Frontal cortex (tissue), 4 donors: ENCODE data around the gene CNRIP1. TPM values are rescaled to one million over a fixed set of nuclear protein-coding genes. Genes with fewer than 3 reads are reported as not detected.
A peak's percentile ranks its signal among the peaks of the same experiment; 100 is the strongest.

ENCODE experiments used
- DNase-seq, 2 donors: peaks; one replicate each; pipeline ENCODE4 v3.0.0; 2012; ENCODE audit warnings: low spot score in 2 of 2
- FAIRE-seq: peaks from 2 replicates; lab custom pipeline; 2012; peaks lifted over from hg19 to GRCh38; lab: Jason Lieb, UNC
- total RNA-seq: library from RNA; depleted of rRNA; stranded (reverse); fragments of >200 nt; gene quantifications from one replicate; pipeline ENCODE4 v1.2.3, GENCODE V29; 2014
- donor health status: control.
- donor health status: control.
- donor health status: control.

The CNRIP1 gene
- total RNA-seq, 1 donor from 2014 or later, result 73.8 TPM

DNA sequence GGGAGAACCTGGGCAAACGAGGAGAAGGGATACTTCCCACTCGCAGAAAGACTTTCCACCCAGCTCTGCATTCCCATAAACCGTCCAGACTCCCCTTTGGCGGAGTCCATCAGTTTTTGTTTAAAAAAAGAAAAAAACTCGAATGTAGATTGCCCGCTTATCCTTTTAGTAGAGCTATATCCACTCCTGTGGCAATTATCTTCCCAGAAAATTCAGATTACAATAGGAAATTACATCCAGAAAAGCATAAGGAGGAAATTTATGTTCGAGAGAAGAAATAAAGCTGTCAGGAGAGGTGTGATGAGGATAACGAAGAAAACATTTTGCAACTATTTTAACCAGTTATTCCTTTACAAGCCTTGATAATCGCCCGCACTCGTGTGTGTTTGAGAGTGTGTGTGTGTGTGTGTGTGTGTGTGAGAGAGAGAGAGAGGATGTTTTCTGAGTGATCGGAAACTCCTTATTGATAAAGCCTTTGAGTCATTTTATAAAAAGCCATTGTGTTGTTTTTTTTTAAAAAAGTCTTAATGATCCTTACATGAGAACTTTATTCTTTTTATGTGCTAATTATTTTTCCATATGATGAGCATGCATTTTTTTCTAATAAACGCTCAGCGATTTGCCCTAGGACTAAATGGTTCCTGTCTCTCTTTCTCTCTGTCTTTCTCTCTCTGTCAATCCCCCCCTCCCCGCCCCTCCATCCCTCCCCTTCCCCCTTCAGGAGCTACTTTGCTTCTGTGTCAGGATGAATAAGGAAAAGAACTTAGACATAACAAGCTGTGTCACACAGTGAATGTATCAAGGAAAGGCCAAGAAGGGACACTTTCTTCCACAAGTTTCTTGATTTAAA, 66.3 kb downstream of the CNRIP1 start:
- DNase-seq (no peak), FAIRE-seq (no peak)

DNA sequence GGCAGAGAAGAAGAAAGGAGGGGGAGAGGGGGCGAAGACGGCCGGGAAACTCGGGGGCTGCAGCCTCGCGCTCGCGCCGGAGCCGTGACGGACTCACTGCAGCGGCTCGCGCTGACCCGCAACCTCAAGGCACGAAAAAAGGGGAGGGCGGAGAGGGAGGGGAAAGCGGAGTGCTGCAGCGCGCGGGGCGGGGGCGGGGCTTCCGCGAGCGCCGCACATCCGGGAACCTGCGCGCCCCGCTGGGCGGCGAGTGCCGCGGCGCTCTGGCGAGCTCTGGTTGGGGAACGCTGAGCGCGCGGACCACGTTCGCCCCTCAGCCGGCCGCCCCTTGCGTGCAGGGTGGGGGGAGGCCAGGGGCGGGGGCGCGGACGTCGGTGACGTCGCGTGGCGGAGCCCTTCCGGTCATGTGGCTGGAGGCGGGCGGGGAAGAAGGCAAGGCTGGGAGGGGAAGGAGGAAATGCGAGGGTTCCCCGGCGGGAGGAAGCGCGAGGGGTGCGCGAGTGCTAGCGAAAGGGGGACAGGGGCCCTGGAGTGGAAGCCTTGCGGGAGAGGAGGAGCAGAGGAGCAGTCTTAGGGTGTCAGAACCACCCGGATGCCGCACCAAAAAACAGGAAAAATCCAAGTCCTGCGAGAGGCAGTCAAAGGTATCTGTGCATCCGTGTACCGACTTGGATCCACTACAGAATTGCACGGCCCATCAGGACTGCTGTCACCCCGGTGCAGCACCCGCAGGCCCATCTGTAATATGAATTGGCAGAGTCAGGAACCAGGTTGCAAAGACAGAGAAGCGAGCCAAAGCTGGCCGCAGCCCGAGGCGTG, 67.1 kb downstream of the CNRIP1 start, which contains the start of gene PPP3R1:
Gene PPP3R1, minus strand, starts transcription at position 133 of the 819 bp plus-strand sequence. CDS start 405 bp downstream, outside the sequence.
- FAIRE-seq, result no peak
- peak; percentile 90 to 93 for DNase-seq

DNA sequence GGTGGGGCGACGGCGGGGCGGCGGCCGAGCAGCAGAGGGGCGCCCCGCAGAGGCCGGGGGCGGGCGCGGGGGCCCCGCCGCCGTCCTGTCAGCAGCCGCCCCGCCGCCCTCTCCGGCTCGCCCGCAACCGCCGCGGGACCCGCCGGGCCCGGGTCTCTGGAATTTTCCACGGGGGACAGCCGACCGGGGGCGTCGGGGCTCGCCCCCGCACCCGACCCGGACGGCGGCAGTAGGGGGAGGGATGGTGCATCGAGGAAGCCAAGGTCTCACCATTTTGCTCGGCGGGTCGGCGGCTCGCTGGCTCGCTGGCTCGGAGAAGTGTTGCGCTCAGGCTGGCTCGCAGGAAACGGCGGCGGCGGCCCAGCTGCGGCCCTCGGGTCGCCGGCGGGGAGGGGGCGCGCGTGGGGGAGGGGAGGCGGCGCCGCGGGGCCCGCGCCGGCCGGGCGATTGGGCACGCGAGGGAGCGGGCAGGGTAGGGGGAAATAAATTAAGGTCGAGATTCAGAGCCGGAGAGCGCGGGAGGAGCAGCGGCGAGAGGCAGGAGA, 67.8 kb downstream of the CNRIP1 start:
- DNase-seq, result peak; percentile 35 to 51
- no peak for FAIRE-seq

DNA sequence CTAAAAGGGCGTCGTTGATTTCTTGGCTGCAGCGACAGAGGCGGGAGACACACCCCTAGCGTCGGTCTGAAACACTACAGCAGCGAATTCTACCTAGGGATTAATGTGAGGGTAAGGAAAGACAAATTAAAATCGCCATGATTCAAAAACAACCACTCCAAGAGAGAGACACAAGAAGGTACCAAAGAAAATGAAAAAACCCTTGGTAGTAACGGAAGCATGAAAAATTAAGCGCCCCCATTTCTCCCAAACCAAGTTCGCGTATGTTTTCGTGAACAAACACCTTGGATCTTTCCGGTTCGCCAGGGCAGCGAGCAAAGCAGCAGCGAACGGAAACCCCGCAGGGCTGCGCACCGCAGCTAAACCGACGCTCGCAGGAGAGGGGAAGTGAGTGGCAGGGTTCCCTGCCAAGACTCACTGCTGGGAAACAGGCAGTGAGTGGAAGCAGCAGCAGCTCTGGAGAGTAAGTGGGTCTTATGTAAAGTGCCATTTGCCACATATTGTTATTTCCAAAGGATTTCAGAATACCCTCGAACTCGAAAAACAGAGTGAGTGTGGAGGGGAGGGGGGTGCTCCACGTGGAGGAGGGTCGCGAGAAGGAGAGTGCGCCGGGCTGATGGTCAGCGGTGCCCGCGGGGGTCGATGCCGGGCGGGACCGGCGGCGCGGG, 68.4 kb downstream of the CNRIP1 start:
- FAIRE-seq, result no peak

DNA sequence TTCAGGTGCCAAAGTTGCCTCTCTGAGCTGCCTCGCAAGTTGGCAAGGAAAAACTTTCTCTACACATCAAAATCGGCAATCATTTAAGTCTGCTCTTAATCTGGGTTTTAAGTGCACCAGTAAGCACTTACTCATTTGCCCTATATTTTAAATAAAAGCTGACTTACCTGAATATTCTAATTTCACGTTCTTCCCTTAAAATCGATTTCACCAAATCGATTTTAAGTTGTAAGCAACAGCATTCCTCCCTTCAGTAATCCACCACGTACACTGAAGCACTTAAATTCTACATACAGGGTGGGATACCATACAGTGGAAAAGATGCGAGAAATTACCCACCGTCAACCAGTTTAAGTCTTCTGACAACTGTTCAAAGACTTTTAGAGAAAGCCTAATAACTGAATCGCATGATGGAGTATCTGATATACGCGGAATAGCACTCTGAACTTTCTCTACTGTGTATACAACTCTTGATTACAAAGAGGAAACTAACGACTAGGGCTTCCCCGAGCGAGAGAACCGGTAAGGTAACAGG, 69.0 kb downstream of the CNRIP1 start:
- FAIRE-seq (no peak), DNase-seq (no peak)

More for the DNA sequence above, 68.4 kb downstream of the CNRIP1 start:
- peak; percentile 23 to 35 for DNase-seq

DNA sequence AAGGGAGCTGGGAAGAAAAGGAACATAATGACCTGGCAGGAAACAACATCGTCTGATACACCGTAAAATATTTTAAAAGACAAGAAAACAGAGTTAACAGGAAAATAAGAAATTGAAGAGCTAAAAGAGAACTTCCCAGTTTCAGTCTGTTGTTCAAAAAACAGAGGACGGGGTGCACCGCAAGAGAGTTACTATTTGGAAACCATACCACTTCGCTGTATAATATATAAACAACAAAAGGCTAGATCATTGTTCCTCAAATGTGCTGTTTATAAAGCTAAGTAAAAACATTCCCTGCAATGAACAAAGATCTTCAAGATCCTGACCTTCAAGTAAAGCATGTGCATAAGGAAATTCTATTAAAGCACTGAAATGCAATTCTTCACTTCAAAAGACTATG, 69.6 kb downstream of the CNRIP1 start:
- DNase-seq, result no peak
- FAIRE-seq, result no peak

DNA sequence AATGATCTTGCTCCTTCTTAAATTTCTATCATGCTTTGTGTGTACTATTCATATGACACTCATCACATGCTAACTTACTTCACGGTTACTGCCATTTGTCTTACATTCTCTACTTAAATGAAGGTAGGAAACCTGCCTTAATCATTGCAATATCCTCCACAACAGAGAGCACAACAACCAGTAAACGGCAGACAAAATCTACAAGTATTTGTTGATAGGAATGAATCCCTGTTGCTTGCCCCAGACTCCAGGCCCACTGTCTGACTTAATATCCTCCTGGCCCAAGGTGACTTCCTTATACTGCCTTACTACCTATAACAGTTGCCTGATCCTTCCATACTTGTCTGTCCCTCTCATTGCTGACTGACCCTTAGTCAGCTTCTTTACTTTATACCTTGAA, 70.9 kb downstream of the CNRIP1 start:
- DNase-seq (no peak), FAIRE-seq (no peak)

DNA sequence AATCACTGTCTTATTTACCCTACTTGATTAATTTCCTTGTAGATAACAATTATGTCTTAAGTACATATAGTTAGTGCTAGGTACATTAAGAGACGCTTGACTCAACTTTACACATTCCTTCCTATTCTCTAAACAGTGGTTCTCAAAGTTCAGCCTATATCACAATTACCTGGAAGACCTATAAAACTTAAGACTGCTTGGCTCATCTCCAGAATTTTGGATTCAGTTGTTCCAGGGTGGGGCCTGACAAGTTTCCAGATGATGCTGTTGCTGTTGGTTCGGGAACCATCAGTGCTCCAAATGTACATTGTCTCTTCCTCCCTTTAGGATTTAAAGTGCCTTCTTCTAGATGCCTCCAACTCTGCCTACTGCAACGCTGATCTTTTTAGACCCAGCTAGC, 71.4 kb downstream of the CNRIP1 start:
- FAIRE-seq, result no peak

DNA sequence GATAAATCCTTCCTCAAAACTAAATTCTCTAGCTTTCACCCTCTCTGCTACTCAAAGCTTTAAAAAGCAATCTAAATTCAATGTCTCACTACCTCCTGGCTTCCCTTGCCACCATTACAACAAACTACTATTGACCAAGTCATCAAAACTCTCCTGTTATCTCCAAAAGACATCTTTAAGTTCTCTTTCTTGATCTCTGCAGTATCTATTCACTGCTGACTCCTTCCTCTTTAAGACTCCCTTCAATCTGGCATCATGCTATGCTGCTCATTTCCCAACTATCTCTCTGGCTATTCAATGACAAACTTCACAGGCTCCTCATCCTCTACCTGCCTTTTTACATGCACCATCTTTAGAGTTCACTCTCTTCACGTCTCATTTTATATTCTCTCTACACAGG, 73.4 kb downstream of the CNRIP1 start:
- no peak for DNase-seq
- FAIRE-seq, result no peak

More for the DNA sequence above, 71.4 kb downstream of the CNRIP1 start:
- DNase-seq, result no peak

DNA sequence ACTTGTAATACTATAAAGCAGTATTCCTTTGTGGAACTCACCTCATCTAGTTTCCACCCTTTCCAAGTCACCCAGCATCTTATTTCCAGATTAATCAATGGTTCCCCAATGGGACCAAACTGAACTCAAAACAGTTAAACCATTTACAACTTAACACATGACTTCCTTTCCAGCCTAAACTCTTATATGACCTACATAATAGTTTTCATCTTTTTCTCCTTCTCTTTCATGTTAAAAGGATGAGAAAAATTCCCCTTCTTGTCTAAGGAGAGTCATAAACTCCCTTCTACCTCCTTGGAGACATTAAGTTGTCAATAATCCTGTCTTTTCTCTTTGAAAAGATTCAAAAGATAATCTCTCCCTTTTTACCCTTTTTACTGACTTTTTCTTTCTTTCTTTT, 74.1 kb downstream of the CNRIP1 start:
- FAIRE-seq (no peak), DNase-seq (no peak)

DNA sequence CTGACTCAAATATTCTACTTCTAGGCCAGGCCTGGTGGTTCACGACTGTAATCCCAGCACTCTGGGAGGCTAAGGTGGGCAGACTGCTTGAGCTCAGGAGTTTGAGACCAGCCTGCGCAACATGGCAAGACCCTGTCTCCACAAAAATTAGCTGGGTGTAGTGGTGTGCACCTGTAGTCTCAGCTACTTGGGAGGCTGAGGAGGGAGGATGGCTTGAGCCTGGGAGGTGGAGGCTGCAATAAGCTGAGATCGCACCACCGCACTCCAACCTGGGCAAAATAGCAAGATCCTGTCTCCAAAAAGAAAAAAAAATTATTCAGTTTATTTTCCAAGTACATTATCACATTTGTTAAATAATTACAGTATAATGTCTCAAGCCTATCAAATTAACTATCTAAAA, 74.7 kb downstream of the CNRIP1 start:
- FAIRE-seq (no peak), DNase-seq (no peak)

DNA sequence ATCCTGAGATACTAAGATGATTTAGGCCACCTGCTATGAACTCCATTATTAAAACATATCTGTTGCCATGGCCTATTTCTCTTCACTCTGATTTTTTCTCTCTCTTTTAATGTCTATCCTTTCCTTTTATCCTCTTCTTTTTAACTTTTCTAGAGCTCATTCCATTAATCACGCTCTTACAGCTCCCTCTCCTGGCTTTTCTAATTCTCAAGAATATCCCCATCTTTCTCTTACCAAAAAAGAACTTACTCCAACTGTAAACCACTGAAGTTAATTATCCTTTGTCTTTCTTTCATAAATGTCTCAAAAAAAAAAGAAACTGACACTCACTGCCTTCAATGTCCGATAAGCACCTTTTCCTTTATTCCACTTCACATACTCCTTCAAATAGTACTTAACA, 75.3 kb downstream of the CNRIP1 start:
- FAIRE-seq (no peak), DNase-seq (no peak)

Other genes with a start within 250 kb of the CNRIP1 start
- gene PNO1, start 162.1 kb downstream of the CNRIP1 start, total RNA-seq, result 10.6 TPM
- 59.9 TPM for gene PPP3R1, start 67.4 kb downstream of the CNRIP1 start, total RNA-seq
- gene PLEK, start 45.3 kb upstream of the CNRIP1 start, total RNA-seq, result 1.6 TPM
- 0.82 TPM for gene FBXO48, start 147.3 kb upstream of the CNRIP1 start, total RNA-seq
- gene APLF, start 147.6 kb upstream of the CNRIP1 start, total RNA-seq, result 11.8 TPM